AG09309 (cell line): ENCODE data around the gene SDK2.

Experiments
- DNase-seq: peaks from one replicate; pipeline ENCODE4 v3.0.0-alpha.2; 2010; ENCODE audit warnings: low read depth
- H3K4me3 ChIP-seq: 2 replicates; pipeline ENCODE4 v1.5.1; 2011; ENCODE audit warnings: mild to moderate bottlenecking, low read depth, low read length, moderate library complexity; ENCODE audit not compliant: control insufficient read depth
- CTCF ChIP-seq: IDR thresholded peaks from 2 replicates; pipeline ENCODE4 v1.5.1; 2011; ENCODE audit warnings: mild to moderate bottlenecking, low read depth, low read length, inconsistent platforms; ENCODE audit not compliant: insufficient read depth, control insufficient read depth; ENCODE audit errors: missing control alignments

Gene SDK2

GRCh38 chr17:73622381-73622780, 21.9 kb downstream of the SDK2 start:
- H3K4me3 ChIP-seq = no peak overlapping the region
- no peak for DNase-seq
- TF ChIP-seq CTCF = no peak

GRCh38 chr17:73621685-73622084, 22.6 kb downstream of the SDK2 start:
- no peak overlapping the region for H3K4me3 ChIP-seq
- no peak for TF ChIP-seq CTCF
- DNase-seq = no peak

- no peak overlapping the region for H3K4me3 ChIP-seq
- TF ChIP-seq CTCF = no peak
- no peak for DNase-seq
Measured at GRCh38 chr17:73620414-73620813, 23.8 kb downstream of the SDK2 start.

- no peak overlapping the region for H3K4me3 ChIP-seq
- no peak for TF ChIP-seq CTCF
- DNase-seq = no peak
Measured at GRCh38 chr17:73617501-73617900, 26.7 kb downstream of the SDK2 start.

GRCh38 chr17:73616873-73617404, 27.3 kb downstream of the SDK2 start:
- no peak for DNase-seq
- no peak overlapping the region for H3K4me3 ChIP-seq
- no peak for TF ChIP-seq CTCF

GRCh38 chr17:73616120-73616872, 27.9 kb downstream of the SDK2 start:
- TF ChIP-seq CTCF = no peak
- DNase-seq = no peak

More at GRCh38 chr17:73616120-73616872, 27.9 kb downstream of the SDK2 start:
- H3K4me3 ChIP-seq = no peak overlapping the region
